NCI-H748 treated with DMSO at 0.1 percent for 48 hours (cell line): Measurements from ENCODE around the gene PCK2.
"Not testable (repeated sequence)": the region's sequence is repeated elsewhere in the genome, so short reads cannot be mapped to it uniquely, and the experiment has no call there.

ENCODE experiments used
- DNase-seq: peaks from one replicate; lab custom pipeline; 2025; lab: John Stamatoyannopoulos, UW

Gene PCK2

DNA sequence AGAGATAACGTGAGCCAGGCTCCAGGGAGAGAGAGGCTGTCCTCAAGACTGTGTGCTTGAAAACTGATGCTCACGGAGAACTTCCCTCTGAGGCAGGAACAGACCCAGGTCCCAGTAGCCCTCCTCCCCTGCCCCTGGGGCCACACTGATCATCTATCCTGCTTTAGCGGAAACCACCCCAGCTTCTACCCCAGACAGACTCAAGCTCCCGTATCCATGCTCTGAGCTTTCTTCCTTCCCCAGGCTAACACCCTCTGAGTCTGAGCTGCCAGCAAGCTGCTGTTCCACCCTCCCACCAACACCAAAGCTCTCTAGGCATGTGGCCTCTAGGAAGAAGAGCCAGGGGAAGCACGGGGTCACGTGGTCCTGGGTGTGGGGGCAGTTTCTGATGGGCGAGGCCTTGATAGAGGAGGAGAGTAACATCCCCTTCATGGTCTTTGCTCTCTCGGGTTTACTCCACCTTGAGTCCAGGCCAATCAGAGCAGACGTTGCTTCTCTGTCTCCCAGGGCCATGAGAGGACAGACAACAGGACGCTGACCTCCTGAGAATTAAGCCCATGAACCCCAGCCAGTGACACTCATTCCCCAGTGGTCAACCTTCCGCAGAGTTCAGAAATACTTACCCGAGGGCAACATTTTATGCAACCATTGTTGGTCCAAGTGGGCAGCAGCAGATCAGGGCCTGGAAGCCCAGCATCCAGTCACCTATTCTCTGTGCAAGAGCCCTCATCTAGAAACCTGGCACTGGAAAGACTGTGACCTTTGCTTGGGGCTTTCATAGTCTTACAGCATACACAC lies 1.4 kb downstream of the PCK2 start:
- DNase-seq: no peak

DNA sequence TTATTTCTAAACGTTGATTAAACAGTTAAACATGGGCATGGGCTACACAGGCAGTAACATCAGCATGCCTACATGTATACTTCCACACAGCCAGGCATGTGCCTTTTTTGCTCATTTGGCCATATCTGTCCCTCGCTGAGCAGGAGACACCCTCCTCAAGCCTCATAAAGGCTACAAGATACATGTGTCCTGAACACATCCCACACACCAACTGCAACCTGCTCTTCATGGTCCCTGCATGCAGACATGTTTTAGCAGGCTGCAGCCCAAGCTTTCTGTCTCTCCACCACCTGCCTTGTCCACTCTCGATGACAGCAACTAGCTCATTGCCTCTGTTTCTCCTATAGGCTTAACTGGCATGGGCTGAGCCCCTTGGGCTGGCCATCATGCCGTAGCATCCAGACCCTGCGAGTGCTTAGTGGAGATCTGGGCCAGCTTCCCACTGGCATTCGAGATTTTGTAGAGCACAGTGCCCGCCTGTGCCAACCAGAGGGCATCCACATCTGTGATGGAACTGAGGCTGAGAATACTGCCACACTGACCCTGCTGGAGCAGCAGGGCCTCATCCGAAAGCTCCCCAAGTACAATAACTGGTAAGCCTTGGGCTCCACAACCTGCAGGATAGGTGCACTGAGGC lies 2.6 kb downstream of the PCK2 start:
- no peak for DNase-seq

DNA sequence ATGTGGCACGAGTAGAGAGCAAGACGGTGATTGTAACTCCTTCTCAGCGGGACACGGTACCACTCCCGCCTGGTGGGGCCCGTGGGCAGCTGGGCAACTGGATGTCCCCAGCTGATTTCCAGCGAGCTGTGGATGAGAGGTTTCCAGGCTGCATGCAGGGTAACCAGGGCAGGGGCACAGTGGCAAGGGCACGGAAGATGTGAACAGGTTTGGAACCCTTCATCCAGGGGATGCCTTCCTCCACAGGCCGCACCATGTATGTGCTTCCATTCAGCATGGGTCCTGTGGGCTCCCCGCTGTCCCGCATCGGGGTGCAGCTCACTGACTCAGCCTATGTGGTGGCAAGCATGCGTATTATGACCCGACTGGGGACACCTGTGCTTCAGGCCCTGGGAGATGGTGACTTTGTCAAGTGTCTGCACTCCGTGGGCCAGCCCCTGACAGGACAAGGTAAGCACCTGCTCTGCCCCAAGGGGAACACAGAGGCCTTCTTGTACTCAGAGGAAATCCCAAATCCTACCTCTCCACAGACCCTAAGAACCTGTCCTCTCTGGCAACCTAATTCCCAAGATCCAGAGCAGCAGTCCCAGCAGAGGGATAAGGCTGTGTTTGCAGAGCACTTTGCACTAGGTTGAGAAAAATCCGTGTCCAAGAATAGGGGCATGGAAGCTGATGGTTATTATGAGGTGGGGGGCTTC lies 4.3 kb downstream of the PCK2 start:
- DNase-seq: no peak

DNA sequence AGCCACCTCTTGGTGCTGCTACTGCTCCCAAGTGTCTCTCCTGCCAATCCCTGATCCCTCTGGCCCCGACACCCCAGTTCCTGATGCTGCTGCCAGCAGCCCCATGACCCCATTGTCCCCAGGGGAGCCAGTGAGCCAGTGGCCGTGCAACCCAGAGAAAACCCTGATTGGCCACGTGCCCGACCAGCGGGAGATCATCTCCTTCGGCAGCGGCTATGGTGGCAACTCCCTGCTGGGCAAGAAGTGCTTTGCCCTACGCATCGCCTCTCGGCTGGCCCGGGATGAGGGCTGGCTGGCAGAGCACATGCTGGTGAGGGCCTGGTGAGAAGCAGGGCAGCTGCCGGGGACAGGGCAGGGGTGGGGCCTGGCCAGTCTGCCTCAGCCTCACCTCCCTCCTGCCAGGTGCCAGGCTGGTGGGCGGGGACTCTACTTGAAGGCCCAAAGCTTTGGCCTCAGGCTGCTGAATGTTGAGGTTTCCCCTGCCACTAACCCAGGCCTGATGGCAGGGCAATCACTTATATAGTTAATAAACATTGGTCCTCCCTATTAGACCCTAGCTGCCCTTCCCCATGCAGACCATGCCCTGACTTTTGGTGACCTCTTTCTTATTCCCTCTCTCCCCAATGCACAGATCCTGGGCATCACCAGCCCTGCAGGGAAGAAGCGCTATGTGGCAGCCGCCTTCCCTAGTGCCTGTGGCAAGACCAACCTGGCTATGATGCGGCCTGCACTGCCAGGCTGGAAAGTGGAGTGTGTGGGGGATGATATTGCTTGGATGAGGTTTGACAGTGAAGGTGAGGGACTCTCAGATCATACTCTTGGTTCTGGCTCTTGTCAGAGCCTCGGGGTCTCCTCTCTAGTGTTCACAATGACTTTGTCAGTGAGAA lies 5.1 kb downstream of the PCK2 start:
- no peak for DNase-seq

DNA sequence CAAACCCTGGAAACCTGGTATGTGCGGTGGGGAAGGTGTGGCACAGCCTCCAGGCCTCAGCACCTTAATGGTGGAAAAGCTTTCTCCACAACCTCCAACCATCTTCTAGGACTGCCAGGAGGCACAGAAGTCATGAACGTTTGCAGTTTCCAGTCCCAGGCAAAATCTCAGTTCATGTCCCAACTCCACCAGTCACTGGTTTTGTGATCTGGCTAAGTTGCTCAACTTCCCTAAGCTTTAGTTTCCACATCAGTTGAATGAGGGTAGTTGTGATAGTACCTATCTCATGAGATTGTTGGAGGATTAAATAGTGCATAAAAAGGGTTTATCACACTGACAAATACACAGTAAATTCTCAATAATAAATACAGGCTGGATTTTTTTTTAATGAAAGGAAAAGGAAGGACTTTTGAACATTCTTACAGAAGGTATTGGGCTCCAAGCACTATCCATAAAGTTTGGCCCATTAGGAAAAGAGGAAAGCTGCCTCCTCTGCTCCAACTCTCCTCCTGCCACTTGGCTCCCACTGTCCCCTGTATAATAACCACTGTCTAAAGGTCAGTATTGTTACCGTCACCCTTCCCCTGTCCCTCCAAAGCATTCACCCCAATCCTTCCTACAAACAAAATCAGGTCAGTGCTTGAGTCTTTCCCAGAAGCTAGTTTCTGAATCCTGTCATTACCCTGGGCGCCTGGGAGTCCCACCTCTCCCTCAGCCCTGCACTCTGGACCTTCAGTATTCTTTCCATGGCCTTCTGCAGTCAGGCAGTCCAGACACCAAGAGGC lies 6.3 kb downstream of the PCK2 start:
- DNase-seq: no peak

DNA sequence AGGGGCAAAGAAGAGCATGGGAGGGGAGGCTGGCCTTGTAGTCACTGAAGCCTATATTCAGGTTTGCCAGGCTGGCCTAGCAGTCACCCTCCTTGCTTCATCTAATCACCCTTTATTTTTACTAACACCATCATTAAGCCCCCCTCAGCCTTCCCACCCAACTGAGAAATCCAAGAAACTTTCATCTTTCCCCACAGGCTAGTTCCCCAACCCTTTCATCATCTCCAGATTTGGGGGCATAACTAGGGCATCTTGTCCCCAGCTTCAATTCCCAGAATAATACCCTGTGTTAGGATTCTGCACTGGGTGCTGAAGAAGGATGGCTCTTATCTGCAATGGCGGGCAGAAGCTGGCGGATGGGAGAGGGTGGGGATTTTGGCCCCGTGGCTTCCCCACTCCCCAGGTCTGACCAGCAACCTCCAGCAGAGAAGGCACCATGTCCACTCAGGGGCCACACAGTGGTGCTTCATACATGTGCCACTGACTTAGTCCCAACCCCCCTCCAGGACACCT lies 6.9 kb downstream of the PCK2 start:
- DNase-seq: no peak

DNA sequence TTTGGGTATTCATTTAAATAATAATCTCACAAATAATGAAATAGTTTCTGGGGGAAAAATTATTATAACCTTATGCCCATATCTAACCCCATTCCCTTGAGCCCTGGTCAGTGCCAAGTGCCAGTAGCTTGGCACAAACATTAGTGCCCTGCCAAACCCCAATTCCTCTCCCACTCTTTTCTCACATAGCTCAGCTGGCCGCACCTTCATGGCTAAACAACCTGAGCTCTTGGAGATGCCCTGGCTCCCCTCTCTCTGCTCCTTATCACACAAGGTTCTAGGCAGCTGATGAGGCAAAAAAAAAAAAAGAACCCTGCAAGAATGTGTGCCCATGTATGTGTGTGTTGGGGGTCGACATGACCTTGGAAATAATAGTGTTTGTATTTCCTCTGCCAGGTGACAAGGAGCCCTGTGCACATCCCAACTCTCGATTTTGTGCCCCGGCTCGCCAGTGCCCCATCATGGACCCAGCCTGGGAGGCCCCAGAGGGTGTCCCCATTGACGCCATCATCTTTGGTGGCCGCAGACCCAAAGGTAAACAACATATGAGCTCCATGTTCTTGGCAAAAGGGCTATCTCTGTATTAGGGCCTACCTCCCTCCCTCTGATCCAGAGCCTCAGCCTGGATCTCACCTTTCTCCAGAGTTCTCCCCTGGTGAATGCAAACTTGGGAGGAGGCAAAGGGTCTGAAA lies 8.4 kb downstream of the PCK2 start:
- no peak for DNase-seq

DNA sequence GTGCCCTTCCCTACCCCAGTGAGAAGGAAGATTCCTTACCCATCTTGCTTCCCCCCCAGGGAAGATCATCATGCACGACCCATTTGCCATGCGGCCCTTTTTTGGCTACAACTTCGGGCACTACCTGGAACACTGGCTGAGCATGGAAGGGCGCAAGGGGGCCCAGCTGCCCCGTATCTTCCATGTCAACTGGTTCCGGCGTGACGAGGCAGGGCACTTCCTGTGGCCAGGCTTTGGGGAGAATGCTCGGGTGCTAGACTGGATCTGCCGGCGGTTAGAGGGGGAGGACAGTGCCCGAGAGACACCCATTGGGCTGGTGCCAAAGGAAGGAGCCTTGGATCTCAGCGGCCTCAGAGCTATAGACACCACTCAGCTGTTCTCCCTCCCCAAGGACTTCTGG lies 9.3 kb downstream of the PCK2 start:
- no peak for DNase-seq

DNA sequence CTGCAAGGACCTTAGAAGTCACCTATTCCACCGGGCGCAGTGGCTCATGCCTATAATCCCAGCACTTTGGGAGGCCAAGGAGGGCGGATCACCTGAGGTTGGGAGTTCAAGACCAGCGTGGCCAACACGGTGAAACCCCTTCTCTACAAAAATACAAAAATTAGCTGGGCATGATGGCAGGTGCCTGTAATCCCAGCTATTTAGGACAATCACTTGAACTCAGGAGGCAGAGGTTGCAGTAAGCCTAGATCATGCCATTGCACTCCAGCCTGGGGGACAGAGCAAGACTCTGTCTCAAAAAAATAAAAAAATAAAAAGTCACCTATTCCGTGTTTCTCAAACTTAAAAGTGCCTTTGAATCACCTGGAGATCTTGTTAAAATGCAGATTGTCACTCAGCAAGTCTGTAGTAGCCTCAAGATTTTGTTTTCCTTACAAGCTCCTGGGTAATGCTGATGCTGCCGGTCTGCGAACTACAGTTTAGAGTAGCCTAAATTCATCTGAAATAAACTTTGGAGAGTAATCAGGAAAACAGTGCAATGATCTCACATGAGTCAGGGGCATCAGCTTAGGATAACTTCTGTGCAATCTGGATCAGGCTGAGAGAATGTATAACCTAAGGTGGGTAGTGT lies 11.6 kb downstream of the PCK2 start:
- DNase-seq: not testable (repeated sequence)

DNA sequence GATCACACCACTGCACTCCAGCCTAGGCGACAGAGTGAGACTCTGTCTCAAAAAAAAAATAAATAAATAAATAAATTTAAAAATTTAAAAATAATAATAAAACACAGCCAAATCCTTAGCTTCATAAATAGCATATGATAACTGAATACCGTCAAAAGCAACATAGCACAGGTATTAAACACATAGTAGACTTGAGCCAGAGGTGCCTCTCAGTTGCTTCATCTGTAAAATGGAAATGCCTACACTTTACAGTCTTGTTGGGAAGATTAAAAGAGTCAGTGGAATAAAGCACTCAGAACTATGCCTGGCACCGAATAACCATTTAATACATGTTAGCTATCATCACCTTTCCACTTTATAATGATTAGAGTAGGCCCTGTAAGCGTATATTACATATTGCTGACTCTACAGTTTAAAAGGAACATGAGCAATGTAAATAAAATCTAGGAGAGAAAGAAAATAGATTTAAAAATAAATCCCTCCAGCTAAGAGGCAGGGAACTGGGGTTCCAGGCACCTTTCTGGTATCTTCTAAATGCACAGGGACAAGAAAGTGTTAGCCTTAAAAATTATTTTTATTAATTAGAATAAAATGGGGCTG lies 12.7 kb downstream of the PCK2 start:
- no peak for DNase-seq

DNA sequence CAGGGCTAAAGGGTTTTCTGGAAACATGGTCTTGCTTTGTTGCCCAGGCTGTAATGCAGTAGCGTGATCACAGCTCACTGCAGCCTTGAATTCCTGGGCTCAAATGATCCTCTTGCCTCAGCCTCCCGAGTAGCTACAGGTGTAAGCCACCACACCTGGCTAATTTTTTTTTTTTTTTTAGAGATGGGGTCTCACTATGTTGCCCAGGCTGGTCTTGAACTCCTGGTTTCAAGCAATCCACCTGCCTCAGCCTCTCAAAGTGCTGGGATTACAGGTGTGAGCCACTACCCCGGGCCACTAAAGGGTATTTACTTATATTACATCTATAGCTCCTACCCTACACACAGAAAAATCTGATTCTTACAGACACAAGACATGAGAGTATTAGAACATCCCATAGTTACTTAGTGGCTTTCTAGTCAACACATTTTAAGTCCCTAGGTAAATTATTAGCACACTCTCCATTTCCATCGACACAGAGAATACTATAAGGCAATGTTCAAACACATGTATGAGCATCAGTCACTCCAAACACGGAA lies 14.3 kb downstream of the PCK2 start:
- DNase-seq: no peak

DNA sequence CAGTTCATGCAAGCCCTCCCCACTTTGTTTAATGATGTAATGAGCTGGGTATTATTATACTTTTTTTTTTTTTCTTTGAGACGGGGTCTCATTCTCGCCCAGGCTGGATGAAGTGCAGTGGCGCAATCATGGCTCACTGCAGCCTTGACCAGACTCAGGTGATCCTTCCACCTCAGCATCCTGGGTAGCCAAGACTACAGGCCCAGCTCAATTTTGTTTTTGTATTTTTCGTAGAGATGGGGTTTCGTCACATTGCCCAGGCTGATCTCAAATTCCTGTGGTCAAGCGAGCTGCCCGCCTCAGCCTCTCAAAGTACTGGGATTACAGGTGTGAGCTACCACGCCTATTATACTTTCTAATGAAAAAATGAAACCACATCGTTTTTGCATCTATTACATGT lies 15.9 kb downstream of the PCK2 start:
- DNase-seq: no peak

DNA sequence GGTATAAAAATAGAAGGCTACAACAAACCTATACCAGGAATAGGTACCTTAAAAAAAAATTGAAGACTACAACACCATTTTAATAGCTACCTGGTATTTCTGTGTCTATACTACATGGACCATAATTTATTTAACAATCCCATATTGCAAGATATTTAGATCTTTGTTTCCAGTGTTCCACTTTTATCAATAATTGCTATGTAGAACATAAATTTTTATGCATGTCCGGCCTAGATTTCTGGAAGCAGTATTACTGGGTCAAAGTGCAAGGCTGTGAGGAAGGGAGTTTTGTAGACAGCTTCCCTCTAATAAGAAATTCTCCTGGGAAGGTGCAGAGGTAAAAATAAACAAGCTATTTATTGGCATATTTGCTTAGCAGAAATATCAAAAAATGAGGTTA lies 16.4 kb downstream of the PCK2 start:
- DNase-seq: no peak

DNA sequence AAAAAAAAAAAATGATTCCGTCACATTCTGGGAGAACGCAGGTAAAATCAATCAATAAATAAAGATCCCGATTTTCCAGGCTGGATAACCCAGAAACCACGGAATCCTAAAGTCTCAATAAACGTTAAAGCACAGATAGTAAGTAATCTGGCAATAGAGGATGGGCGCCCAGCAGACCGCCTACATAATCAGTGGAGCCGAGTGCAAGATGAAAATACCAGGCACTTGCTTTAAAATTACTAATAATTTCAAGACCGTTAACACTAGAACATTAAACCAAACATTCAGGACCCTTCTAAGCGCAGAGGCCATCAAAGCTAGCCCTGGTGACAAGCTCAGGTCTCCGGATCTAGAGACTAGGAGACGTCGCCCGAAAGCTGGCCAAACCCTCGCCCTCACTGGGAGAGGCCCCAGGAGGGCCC lies 19.3 kb downstream of the PCK2 start:
- DNase-seq: no peak

DNA sequence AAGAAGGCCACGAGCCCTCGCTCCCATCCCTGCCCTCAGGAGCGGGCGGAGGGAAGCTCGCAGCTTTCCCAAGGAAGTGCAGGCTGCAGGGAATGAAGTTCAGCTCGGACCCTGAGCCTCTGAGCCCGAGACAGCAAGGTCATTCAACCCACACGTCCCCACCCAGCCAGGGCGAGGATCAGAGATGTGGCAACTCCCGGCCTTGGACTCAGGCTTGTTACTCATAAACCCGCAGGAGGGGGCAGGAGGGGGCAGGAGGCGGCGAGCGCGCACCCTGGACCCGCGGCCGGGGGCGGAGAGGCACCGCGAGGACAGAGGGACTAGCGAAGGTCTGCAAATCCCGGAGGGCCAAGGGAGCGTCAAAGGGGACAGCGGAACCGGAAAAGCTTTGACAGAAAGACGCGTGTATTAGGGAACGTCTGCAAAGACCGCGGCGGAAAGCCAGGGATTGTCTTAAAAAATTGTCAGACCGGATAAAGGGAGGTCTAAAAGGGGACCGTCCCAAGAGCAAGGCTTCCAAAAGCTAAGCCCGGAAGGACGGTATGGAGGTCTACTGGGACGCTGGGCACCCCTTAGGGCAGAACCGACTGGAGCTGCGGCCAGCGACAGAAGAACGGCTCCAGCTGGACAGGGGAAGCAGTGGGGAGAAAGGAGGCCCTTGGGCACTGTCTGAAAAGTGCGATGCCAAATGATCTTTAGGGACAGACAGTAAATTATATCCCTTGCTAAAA lies 19.9 kb downstream of the PCK2 start:
- peak; percentile 76 for DNase-seq

DNA sequence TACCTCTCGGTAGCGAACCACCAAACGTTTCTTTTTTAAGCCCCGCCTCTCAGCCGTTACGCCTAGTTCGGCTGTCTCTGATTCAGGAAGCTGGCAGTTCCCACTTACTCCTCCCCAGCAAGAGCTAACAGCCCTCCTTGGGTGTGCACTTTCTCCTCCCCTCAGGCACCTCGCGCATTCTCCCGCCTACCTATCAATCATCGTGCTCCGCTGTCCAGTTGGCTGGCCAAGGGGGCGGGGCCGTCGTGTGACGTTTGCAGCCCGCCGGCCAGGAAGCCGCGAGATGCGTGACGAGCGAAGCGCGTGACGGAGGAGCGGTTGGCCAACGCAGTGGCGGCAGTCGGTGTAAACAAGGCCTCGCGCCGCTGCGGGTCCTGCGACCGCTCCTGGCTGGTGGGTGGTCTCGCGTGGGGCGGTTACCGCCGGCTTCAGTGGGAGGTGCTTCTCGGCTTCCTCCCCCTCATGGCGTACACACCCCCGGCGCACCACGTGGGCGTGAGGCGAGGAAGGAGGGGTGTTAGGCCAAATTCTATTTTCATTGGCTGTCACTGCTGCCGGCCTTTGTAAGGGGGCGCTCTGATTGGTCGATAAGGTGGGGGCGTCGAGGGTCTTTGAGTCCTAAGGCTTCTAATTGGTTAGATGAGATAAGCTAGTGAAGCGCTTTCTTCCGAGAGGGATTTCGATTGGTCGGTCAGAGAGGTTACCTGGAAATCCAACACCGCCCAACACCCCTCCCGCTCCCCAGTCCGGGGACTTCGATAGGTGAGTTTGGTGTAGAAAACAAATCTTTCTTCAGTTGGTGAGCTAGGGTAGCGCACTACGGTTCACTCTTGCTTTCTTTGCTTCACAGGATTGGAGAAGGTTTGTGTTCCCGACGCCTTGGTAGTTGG lies 20.7 kb downstream of the PCK2 start, which contains the start of the genes DCAF11 and NRL:
Gene DCAF11 (plus strand): TSS at position 246 of the 890 bp plus-strand sequence. CDS start 818 bp downstream, outside the sequence.
Gene NRL (minus strand): TSS at position 418 of the 890 bp plus-strand sequence. CDS start 32,101 bp downstream, outside the sequence.
- peak; percentile 98 for DNase-seq

DNA sequence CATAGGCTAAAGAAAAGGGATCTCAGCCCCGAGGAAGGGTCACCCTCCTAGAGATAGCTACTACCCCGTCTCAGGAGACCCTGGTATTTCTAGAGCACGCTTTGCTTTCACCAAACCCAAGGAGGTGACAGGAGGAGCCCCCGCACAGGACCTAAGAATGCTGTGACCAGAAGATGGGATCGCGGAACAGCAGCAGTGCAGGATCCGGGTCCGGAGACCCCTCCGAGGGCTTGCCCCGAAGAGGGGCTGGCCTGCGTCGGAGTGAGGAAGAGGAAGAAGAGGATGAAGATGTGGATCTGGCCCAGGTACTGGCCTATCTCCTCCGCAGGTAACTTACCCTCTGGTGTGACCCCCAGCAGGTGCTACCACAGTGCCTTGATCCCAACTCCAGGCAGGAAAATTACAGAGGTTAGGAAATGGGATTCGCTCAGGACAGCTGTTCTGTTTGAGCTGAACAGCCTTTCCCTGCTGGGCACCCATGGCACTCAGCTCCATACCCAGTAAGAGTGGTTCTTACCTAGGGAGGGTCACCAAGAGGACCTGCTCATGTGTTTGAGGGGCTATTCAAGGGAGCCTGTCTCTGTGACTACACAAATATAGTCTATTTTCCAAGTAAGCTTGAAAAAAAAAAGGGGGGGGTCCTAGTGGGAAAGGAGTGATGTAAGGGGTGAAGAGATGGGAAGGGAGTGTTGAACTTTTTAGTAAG lies 21.5 kb downstream of the PCK2 start:
- DNase-seq: no peak
